HCT116 (cell line): ENCODE measurements around the gene POR. TPM values are rescaled to one million over a fixed set of nuclear protein-coding genes. Genes with fewer than 3 reads are reported as not detected.

Experiments used
- ATAC-seq: fragments of 200-7000 bp; cut with Tn5 transposase; 2 replicates; pipeline ENCODE4 v1.9.1; 2020; ENCODE audit warnings: mild to moderate bottlenecking, moderate library complexity
- BruUV-seq: library from RNA; stranded (reverse); fragments of 400-500 nt; replicated peaks from 2 replicates; lab custom pipeline; 2021; lab: Mats Ljungman, UMichigan
- CTCF ChIA-PET: fragments of 300-600 bp; sonication (Branson Sonifier 250); formaldehyde crosslinking; loops from one replicate; lab custom pipeline; 2021; ENCODE audit warnings: antibody characterized with exemption; lab: Charles Lee
- POLR2A ChIA-PET: fragments of 300-600, 350-600 bp; sonication (Branson Sonifier 250); formaldehyde crosslinking; loops from one replicate; lab custom pipeline; 2021; ENCODE audit warnings: antibody characterized with exemption; lab: Charles Lee
- RAD21 ChIA-PET, 2 experiments: fragments of 300-600 bp; sonication (Branson Sonifier 250); formaldehyde crosslinking; loops; one replicate each; lab custom pipeline; 2023; ENCODE audit warnings: low total read pairs in 2 of 2; ENCODE audit not compliant: uncharacterized antibody in 2 of 2, unreplicated experiment in 2 of 2, low non-redundant PET in 1 of 2; lab: Charles Lee
- DNase-seq: peaks from one replicate; pipeline ENCODE4 v3.0.0-alpha.2; 2010; ENCODE audit warnings: low read depth, low spot score
- H2AFZ ChIP-seq: fragments of 200-600 bp; shearing (Covaris generic), sonication (generic); 2 replicates; pipeline ENCODE4 v1.6.1; 2017; ENCODE audit warnings: low read depth, mixed run types, mixed read lengths, antibody characterized with exemption, low read length; ENCODE audit not compliant: poor library complexity, severe bottlenecking
- H3K27ac ChIP-seq: 2 replicates; pipeline ENCODE4 v1.5.1; 2012; ENCODE audit warnings: low read depth, low read length
- H3K27me3 ChIP-seq: fragments of 200-600 bp; sonication (generic); 2 replicates; pipeline ENCODE4 v1.6.1; 2016; ENCODE audit warnings: mixed run types, low read length, mixed read lengths; ENCODE audit not compliant: insufficient read depth
- H3K36me3 ChIP-seq, 2 experiments: fragments of 200-500 bp in 1 of 2; fragments of 200-600 bp in 1 of 2; sonication (Bioruptor generic) in 1 of 2; sonication (generic) in 1 of 2; 2 replicates each; pipeline versions ENCODE4 v1.5.1 to v1.6.1; 2014 to 2016; ENCODE audit warnings: low read length in 2 of 2, inconsistent platforms in 1 of 2, mixed read lengths in 1 of 2, mixed run types in 1 of 2; ENCODE audit not compliant: insufficient read depth in 2 of 2, control insufficient read depth in 1 of 2
- H3K4me1 ChIP-seq, 2 experiments: fragments of 200-600 bp in 1 of 2; sonication (generic) in 1 of 2; 2 replicates each; pipeline versions ENCODE4 v1.5.1 to v1.6.1; 2012 to 2017; ENCODE audit warnings: low read length in 2 of 2, inconsistent platforms in 1 of 2, mild to moderate bottlenecking in 1 of 2, mixed read lengths in 1 of 2, mixed run types in 1 of 2, moderate library complexity in 1 of 2; ENCODE audit not compliant: insufficient read depth in 2 of 2, control insufficient read depth in 1 of 2
- H3K4me2 ChIP-seq: fragments of 200-600 bp; sonication (generic); 2 replicates; pipeline ENCODE4 v1.6.1; 2017; ENCODE audit warnings: mixed run types, low read length, mixed read lengths
- H3K4me3 ChIP-seq, 2 experiments: fragments of 200-600 bp in 1 of 2; sonication (generic) in 1 of 2; replicated peaks in 1 of 2; 2 replicates each; pipeline ENCODE4 v1.5.1; 2011 to 2016; ENCODE audit warnings: low read length in 2 of 2, control low read depth in 1 of 2, low read depth in 1 of 2, mild to moderate bottlenecking in 1 of 2, mixed read lengths in 1 of 2, mixed run types in 1 of 2
- H3K79me2 ChIP-seq: fragments of 200-600 bp; sonication (generic); 2 replicates; pipeline ENCODE4 v1.6.1; 2017; ENCODE audit warnings: mild to moderate bottlenecking, mixed run types, low read length, moderate library complexity, mixed read lengths; ENCODE audit not compliant: insufficient read depth
- H3K9ac ChIP-seq: fragments of 200-600 bp; sonication (generic); 2 replicates; pipeline ENCODE4 v1.6.1; 2016; ENCODE audit warnings: low read length, mixed read lengths
- H3K9me2 ChIP-seq: fragments of 200-600 bp; sonication (generic), shearing (Covaris generic); 2 replicates; pipeline ENCODE4 v1.6.1; 2017; ENCODE audit warnings: mixed run types, mild to moderate bottlenecking, moderate library complexity; ENCODE audit not compliant: insufficient read depth
- H3K9me3 ChIP-seq, 2 experiments: fragments of 200-500 bp in 1 of 2; fragments of 200-600 bp in 1 of 2; sonication (Bioruptor generic) in 1 of 2; sonication (generic) in 1 of 2; 2 replicates each; pipeline ENCODE4 v1.6.1; 2014 to 2017; ENCODE audit warnings: low read length in 2 of 2, mixed read lengths in 2 of 2, inconsistent platforms in 1 of 2, low read depth in 1 of 2, mild to moderate bottlenecking in 1 of 2, mixed run types in 1 of 2, moderate library complexity in 1 of 2; ENCODE audit not compliant: control insufficient read depth in 1 of 2, insufficient read depth in 1 of 2
- H4K20me1 ChIP-seq: fragments of 200-600 bp; sonication (generic), shearing (Covaris generic); 2 replicates; pipeline ENCODE4 v1.6.1; 2017; ENCODE audit warnings: mixed run types, mild to moderate bottlenecking, moderate library complexity; ENCODE audit not compliant: insufficient read depth
- CBX3 ChIP-seq: IDR thresholded peaks from 2 replicates; pipeline ENCODE4 v1.6.1; 2012; ENCODE audit warnings: low read depth
- CEBPB ChIP-seq: IDR thresholded peaks from 2 replicates; pipeline ENCODE4 v1.6.1; 2012; ENCODE audit warnings: low read depth
- EZH2phosphoT487 ChIP-seq: fragments of 200-600 bp; IDR thresholded peaks from 2 replicates; pipeline ENCODE4 v1.6.1; 2018; ENCODE audit warnings: antibody characterized with exemption, borderline replicate concordance
- RAD21 ChIP-seq: IDR thresholded peaks from 2 replicates; pipeline ENCODE4 v1.6.1; 2012; ENCODE audit warnings: low read depth, mild to moderate bottlenecking
- REST ChIP-seq: IDR thresholded peaks from 2 replicates; pipeline ENCODE4 v1.6.1; 2012; ENCODE audit warnings: low read depth
- ZBTB33 ChIP-seq: IDR thresholded peaks from 2 replicates; pipeline ENCODE4 v1.6.1; 2011; ENCODE audit warnings: mild to moderate bottlenecking, low read length, moderate library complexity; ENCODE audit not compliant: insufficient replicate concordance; ENCODE audit errors: extremely low read depth
- ZFX ChIP-seq: fragments of 450-650 bp; IDR thresholded peaks from 2 replicates; pipeline ENCODE4 v1.6.1; 2017
- intact Hi-C: fragments of 100-400 bp; cut with micrococcal nuclease; formaldehyde crosslinking; loops from 2 replicates; pipeline ENCODE4 v1.10.0; 2022
- total RNA-seq: library from RNA; stranded (reverse); gene quantifications from one replicate; pipeline ENCODE4 v1.2.1, GENCODE V29; 2021; ENCODE audit not compliant: unreplicated experiment

Gene POR
- total RNA-seq, 1 experiment from 2014 or later, result 120 TPM

GRCh38 chr7:75945297-75946168 lies 30.6 kb downstream of the POR start:
- Histone ChIP-seq H3K4me3 (no peak overlapping the region), H4K20me1 (no peaks in the 10 kb centered on the region)
- POLR2A ChIA-PET, result no interaction called here
- intact Hi-C loops, result no loop called here
- TF ChIP-seq CEBPB, result peak; percentile 68; the same call in 1 of the 2 replicates
- no peak for TF ChIP-seq EZH2phosphoT487
- TF ChIP-seq, all 23 proteins: peak for 1
- H3K9me3 ChIP-seq, result no peaks in the 10 kb centered on the region
- no peaks in the 10 kb centered on the region for H3K36me3 ChIP-seq
- no peak for DNase-seq
- ChIA-PET RAD21 (no interaction called here), CTCF (no interaction called here)
- H3K27me3 ChIP-seq, result no peaks in the 10 kb centered on the region
- ATAC-seq, result peak; percentile 42; the same call in 1 of the 2 replicates
- H3K9me2 ChIP-seq, result no peaks in the 10 kb centered on the region
- no peak overlapping the region for H3K27ac ChIP-seq
- no peak overlapping the region for H3K9ac ChIP-seq
- no peak overlapping the region for H3K4me2 ChIP-seq
- H2AFZ ChIP-seq, result no peak overlapping the region
- H3K4me1 ChIP-seq, result peaks cover 12 to 25% of the 10 kb centered on the region in 2 experiments
- peaks cover 3% of the 10 kb centered on the region for H3K79me2 ChIP-seq
- BruUV-seq, result no TSS peak

GRCh38 chr7:75946207-75946855 lies 31.4 kb downstream of the POR start:
- ATAC-seq, result no peak
- Histone ChIP-seq H3K36me3 (no peaks in the 10 kb centered on the region), H3K4me1 (peaks cover 12 to 25% of the 10 kb centered on the region in 2 experiments), H4K20me1 (no peaks in the 10 kb centered on the region), H3K9me3 (no peaks in the 10 kb centered on the region), H3K27me3 (no peaks in the 10 kb centered on the region), H3K9ac (no peak overlapping the region), H2AFZ (no peak overlapping the region), H3K27ac (no peak overlapping the region), H3K4me2 (no peak overlapping the region), H3K4me3 (no peak overlapping the region), H3K9me2 (no peaks in the 10 kb centered on the region), H3K79me2 (peaks cover under 1% of the 10 kb centered on the region)
- ChIA-PET CTCF (no interaction called here), RAD21 (no interaction called here), POLR2A (no interaction called here)
- intact Hi-C loops, result no loop called here
- DNase-seq, result no peak
- TF ChIP-seq REST, result no peak
- TF ChIP-seq ZFX, result no peak
- TF ChIP-seq RAD21, result no peak
- TF ChIP-seq CBX3, result no peak
- no peak for TF ChIP-seq ZBTB33
- BruUV-seq, result no TSS peak
